Measurements from ENCODE around the gene IKZF5.

IKZF5 gene

DNA sequence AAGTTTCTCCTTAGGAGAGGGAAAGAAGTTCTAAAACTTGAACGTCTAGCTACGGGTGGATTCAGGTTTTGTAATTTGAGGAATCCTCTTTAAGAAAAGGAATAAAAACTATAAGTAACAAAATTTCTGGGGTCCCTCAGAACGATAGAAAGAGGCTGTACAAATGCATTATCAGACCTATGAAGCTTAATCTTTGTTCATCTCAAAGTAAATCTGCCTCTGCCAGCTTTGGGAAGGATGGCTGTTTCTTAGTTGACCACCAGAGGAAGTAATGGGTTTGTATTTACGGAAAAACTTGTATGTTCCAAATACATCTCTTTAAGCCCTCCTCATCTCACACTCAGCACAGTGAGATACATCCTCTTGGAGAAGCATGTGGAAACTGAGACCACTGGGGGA is 27.5 kb downstream of the IKZF5 start:
- no peak for TF ChIP-seq Cebpa-rat (IDR thresholded peaks at IDR 0.05)
- peak overlapping the region; percentile 83 to 98 (median 94) for H3K4me2 ChIP-seq
- peak overlapping the region; percentile 64 to 81 (median 71) for H3K4me3 ChIP-seq
- no peaks in the 10 kb centered on the region for H3K9me3 ChIP-seq (replicated peaks in 1 of 11)
- no peaks in the 10 kb centered on the region for H4K20me1 ChIP-seq
- H3K27ac ChIP-seq: peak overlapping the region in 8 of 11 experiments; percentile 27 to 97 (median 93); a peak in 16 of 22 replicates
- peaks cover 18 to 26% (median 24%) of the 10 kb centered on the region in 10 experiments for H3K4me1 ChIP-seq
- H3K9ac ChIP-seq: peak overlapping the region; percentile 26 to 97 (median 90); a peak in 20 of 22 replicates
- H3K27me3 ChIP-seq: no peaks in the 10 kb centered on the region
- peaks cover 9 to 31% (median 26%) of the 10 kb centered on the region in 11 experiments; a peak in 20 of 22 replicates for H3K36me3 ChIP-seq

DNA sequence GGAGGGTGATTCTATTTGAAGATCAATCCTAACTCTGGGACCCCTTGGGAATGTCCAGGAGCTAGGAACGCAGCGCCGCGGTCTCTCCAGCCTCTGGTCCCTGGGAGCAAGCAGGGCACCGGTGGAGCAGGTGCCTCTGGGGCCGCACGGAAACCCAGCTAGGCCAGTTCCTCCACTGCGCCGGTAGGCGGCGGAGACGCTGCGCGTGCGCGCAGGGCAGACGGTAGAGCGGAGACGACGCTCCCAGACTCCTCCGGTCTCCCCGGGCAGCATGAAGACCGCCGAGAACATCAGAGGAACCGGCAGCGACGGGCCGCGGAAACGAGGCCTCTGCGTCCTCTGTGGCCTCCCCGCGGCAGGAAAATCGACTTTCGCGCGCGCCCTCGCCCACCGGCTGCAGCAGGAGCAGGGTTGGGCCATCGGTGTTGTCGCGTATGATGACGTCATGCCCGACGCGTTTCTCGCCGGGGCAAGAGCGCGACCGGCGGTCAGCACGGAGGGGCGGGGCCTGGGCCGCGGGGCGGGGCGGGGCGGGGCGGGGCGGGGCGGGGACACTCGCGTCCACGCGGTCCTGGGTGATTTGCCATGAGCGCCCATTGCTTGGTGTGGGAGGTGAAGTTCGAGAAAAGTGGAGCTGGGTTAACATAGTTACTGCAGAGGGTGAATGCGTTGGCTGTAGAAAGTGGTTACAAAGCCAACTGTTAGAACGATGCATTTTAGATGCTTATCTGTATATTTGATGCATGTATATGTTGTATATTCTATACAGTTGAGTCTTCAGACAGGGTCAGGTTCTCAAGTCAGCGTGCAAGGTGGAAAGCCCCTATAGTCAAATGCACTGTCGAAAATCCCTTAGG is 28.2 kb downstream of the IKZF5 start, which contains the start of gene PSTK:
Gene PSTK, plus strand, starts transcription at position 193 of the 857 bp plus-strand sequence. Its CDS starts 79 bp downstream, at position 272.
- H3K9me3 ChIP-seq (replicated peaks in 1 of 11): no peaks in the 10 kb centered on the region
- peak within 1 kb of the TSS; percentile 83 to 98 (median 94) for H3K4me2 ChIP-seq
- no peaks in the 10 kb centered on the region for H4K20me1 ChIP-seq
- H3K27ac ChIP-seq: peak within 1 kb of the TSS; percentile 89 to 97 (median 94)
- peak within 1 kb of the TSS; percentile 89 to 97 (median 91) for H3K9ac ChIP-seq
- H3K36me3 ChIP-seq: peaks cover 9 to 25% (median 23%) of the 10 kb centered on the region in 11 experiments; a peak in 20 of 22 replicates
- no peaks in the 10 kb centered on the region for H3K27me3 ChIP-seq
- no peak for TF ChIP-seq Cebpa-rat (IDR thresholded peaks at IDR 0.05)
- H3K4me3 ChIP-seq: peak within 1 kb of the TSS; percentile 64 to 81 (median 71)
- peaks cover 18 to 26% (median 24%) of the 10 kb centered on the region in 10 experiments for H3K4me1 ChIP-seq

DNA sequence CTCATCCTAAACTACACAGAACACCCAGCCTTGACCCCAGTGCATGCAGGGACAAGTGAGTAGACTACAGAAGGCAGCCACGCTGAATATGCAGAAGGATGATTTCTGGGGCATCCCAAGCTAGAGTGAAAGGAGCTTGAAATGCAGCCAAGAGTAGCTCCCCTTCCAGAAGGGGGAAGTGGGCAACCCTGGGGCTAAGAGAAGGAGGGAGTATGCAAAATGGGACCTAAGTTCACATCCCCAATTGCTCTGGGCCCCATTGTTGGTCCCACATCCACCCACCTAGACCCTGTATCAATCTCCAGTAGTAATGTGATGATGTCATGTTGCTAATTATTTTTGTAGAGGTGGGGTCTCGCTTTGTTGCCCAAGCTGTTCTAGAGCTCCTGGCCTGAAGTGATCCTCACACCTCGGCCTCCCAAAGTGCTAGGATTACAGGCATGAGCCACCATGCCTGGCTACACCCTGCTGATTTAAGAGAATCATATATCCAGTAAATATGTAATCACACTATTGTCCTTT is 34.0 kb downstream of the IKZF5 start:
- Histone ChIP-seq H3K4me1 (peaks cover 5 to 22% (median 6%) of the 10 kb centered on the region in 10 experiments), H3K4me2 (peak overlapping the region in 2 of 11 experiments; percentile 37 to 58; a peak in 3 of 22 replicates), H3K4me3 (no peak overlapping the region), H4K20me1 (no peaks in the 10 kb centered on the region), H3K36me3 (no peaks in the 10 kb centered on the region), H3K27ac (no peak overlapping the region), H3K27me3 (no peaks in the 10 kb centered on the region), H3K9ac (no peak overlapping the region), H3K9me3 (replicated peaks in 1 of 11) (no peaks in the 10 kb centered on the region)
- TF ChIP-seq Cebpa-rat (IDR thresholded peaks at IDR 0.05): no peak

DNA sequence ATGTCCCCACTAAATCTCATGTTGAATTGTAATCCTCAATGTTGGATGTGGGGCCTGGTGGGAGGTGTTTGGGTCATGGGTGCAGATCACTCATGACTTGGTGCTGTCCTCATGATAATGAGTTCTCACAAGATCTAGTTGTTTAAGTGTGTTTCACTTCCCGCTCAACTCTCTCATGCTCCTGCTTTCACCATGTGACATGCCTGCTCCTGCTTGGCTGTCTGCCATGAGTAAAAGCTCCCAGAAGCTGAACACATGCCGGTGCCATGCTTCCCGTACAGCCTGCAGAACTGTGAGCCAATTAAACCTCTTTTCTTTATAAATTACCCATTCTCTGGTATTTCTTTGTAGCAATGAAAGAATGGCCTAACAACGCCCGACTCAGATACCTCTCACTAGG is 34.6 kb downstream of the IKZF5 start:
- peak overlapping the region in 2 of 11 experiments; percentile 37 to 58; a peak in 2 of 22 replicates for H3K4me2 ChIP-seq
- no peak overlapping the region for H3K27ac ChIP-seq
- no peaks in the 10 kb centered on the region for H3K27me3 ChIP-seq
- no peaks in the 10 kb centered on the region for H3K36me3 ChIP-seq
- H3K4me1 ChIP-seq: peaks cover 0 to 18% (median under 1%) of the 10 kb centered on the region in 10 experiments; a peak in 6 of 20 replicates
- no peak overlapping the region for H3K4me3 ChIP-seq
- H3K9me3 ChIP-seq (replicated peaks in 1 of 11): peaks cover 0 to 5% (median 3%) of the 10 kb centered on the region in 11 experiments; a peak in 12 of 22 replicates
- TF ChIP-seq Cebpa-rat (IDR thresholded peaks at IDR 0.05): no peak
- H3K9ac ChIP-seq: no peak overlapping the region
- H4K20me1 ChIP-seq: no peaks in the 10 kb centered on the region

DNA sequence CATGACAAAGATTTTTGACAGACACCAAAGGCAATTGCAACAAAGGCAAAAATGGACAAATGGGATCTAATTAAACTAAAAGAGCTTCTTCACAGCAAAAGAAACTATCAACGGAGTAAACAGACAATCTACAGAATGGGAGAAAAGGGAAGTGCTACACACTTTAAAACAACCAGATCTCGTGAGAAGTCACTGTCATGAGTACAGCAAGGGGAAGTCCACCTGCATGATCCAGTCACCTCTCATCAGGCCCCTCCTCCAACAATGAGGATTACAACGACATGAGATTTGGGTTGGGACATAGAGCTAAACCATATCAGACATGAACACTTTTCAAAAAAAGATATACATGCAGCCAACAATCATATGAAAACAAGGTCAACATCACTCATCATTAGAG is 39.9 kb downstream of the IKZF5 start:
- Histone ChIP-seq H3K4me2 (no peak overlapping the region), H3K36me3 (peaks cover 0 to 39% (median 16%) of the 10 kb centered on the region in 11 experiments; a peak in 13 of 22 replicates), H3K4me3 (no peak overlapping the region), H3K27me3 (no peaks in the 10 kb centered on the region), H3K9me3 (replicated peaks in 1 of 11) (peaks cover 46 to 58% (median 55%) of the 10 kb centered on the region in 11 experiments), H3K4me1 (peaks cover 0 to 7% (median 0%) of the 10 kb centered on the region in 10 experiments; a peak in 3 of 20 replicates), H3K27ac (no peak overlapping the region), H4K20me1 (no peaks in the 10 kb centered on the region), H3K9ac (no peak overlapping the region)
- no peak for TF ChIP-seq Cebpa-rat (IDR thresholded peaks at IDR 0.05)

DNA sequence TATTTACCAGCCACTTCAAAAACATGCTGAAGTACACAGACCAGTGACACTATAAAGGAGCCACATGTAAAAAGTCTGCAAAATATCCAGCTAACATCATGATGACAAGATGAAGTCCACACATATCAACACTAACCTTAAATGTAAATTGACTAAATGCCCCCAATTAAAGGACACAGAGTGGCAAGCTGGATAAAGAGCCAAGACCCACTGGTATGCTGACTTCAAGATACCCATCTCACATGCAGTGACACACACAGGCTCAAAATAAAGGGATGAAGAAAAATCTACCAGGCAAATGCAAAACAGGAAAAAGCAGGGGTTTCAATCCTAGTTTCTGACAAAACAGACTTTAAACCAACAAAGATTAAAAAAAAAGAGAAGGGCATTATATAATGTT is 41.7 kb downstream of the IKZF5 start:
- Histone ChIP-seq H4K20me1 (no peaks in the 10 kb centered on the region), H3K4me1 (no peaks in the 10 kb centered on the region), H3K9me3 (replicated peaks in 1 of 11) (peaks cover 46 to 70% (median 56%) of the 10 kb centered on the region in 11 experiments), H3K27ac (no peak overlapping the region), H3K36me3 (peaks cover 0 to 39% (median 16%) of the 10 kb centered on the region in 11 experiments; a peak in 13 of 22 replicates), H3K4me2 (no peak overlapping the region), H3K27me3 (no peaks in the 10 kb centered on the region), H3K9ac (no peak overlapping the region), H3K4me3 (no peak overlapping the region; a peak in 1 of 20 replicates)
- no peak for TF ChIP-seq Cebpa-rat (IDR thresholded peaks at IDR 0.05)

DNA sequence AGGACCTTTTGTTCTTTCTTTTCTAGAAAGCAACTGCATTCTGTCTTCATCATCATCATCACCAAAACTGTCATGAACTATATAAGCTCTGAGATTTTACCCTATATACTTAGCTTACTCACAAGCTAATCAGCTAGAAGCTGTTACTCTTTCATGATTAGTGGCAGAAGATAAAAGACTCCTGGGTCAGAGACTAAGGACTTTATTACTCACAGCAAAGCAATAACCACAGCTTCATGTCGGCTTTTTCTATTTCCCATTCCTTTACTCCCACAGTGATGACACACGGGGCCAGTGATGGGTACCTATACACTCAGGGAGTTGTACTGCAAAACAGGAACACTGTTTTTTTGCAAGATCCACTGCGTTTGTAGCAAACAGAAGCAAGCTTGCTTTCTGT is 46.2 kb downstream of the IKZF5 start:
- no peak overlapping the region for H3K9ac ChIP-seq
- no peak for TF ChIP-seq Cebpa-rat (IDR thresholded peaks at IDR 0.05)
- peaks cover 32 to 50% (median 37%) of the 10 kb centered on the region in 11 experiments for H3K9me3 ChIP-seq (replicated peaks in 1 of 11)
- H3K27ac ChIP-seq: no peak overlapping the region
- H4K20me1 ChIP-seq: no peaks in the 10 kb centered on the region
- peaks cover 0 to 37% (median 16%) of the 10 kb centered on the region in 11 experiments; a peak in 13 of 22 replicates for H3K36me3 ChIP-seq
- H3K4me2 ChIP-seq: no peak overlapping the region
- H3K4me3 ChIP-seq: no peak overlapping the region
- no peaks in the 10 kb centered on the region for H3K27me3 ChIP-seq
- no peaks in the 10 kb centered on the region for H3K4me1 ChIP-seq

DNA sequence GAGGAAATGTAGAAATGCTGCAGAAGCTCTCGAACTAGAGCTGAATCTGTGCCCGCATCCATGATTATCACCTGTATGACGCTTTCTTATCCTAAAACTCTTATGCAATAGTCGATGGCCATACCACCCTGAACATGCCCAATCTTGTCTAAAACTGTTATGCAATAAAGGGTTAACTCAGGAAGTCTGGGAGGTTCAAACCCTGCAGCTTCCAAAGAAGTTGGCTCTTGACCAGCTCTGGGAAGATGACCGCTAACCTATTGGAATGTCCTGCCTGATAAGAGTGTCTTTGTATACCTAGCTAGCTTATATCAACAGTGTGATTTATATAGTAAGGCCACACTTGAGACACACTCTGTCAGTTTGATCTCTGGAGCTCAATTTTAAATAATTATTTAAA is 51.1 kb downstream of the IKZF5 start:
- Histone ChIP-seq H3K27me3 (no peaks in the 10 kb centered on the region), H3K36me3 (no peaks in the 10 kb centered on the region; a peak in 1 of 22 replicates), H3K9ac (no peak overlapping the region), H3K4me1 (peaks cover 10 to 20% (median 17%) of the 10 kb centered on the region in 10 experiments), H4K20me1 (no peaks in the 10 kb centered on the region), H3K4me3 (no peak overlapping the region), H3K9me3 (replicated peaks in 1 of 11) (peaks cover 0 to 11% (median 9%) of the 10 kb centered on the region in 11 experiments; a peak in 16 of 22 replicates), H3K27ac (no peak overlapping the region), H3K4me2 (no peak overlapping the region)
- TF ChIP-seq Cebpa-rat (IDR thresholded peaks at IDR 0.05): peak in 2 of 11 experiments; percentile 20 to 36; a peak in 2 of 22 replicates

DNA sequence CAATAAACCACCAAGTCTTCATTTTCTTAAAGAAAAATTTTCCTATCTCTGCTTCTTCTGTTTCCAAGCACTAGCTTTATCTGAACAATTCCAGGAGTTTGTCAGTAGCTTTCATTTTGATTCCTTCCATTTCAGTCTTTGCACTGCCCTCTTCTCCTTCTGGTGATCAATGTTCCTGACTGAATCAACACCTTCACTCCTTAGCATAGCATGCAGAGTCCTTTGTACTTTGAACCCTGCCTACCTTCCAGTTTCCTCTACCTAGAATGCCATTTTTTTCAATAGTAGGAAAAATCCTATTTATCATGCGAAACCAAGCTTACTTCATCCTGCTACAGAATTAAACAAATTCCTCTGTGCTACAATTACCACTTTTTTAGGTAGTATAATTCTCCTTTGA is 52.7 kb downstream of the IKZF5 start:
- Histone ChIP-seq H3K4me2 (peak overlapping the region in 1 of 11 experiments; percentile 41; a peak in 1 of 22 replicates), H3K9ac (no peak overlapping the region), H3K9me3 (replicated peaks in 1 of 11) (peaks cover 0 to 10% (median 8%) of the 10 kb centered on the region in 11 experiments; a peak in 15 of 22 replicates), H4K20me1 (no peaks in the 10 kb centered on the region), H3K36me3 (peaks cover 0 to 11% (median 0%) of the 10 kb centered on the region in 11 experiments; a peak in 8 of 22 replicates), H3K4me1 (peaks cover 17 to 34% (median 28%) of the 10 kb centered on the region in 10 experiments), H3K27ac (no peak overlapping the region), H3K4me3 (no peak overlapping the region), H3K27me3 (no peaks in the 10 kb centered on the region)
- no peak for TF ChIP-seq Cebpa-rat (IDR thresholded peaks at IDR 0.05)
